NOMO-1 treated with dmso at 0.1 percent for 144 hours (cell line): ENCODE data around the gene NDUFS6.
"Not testable (repeated sequence)": the region's sequence is repeated elsewhere in the genome, so short reads cannot be mapped to it uniquely, and the experiment has no call there.

Experiments
- DNase-seq: peaks from one replicate; lab custom pipeline; 2025; ENCODE audit not compliant: unreplicated experiment; lab: John Stamatoyannopoulos, UW

Gene NDUFS6

GRCh38 chr5:1830571-1831228, 29.5 kb downstream of the NDUFS6 start:
- no peak for DNase-seq

GRCh38 chr5:1831257-1831656, 30.1 kb downstream of the NDUFS6 start:
- DNase-seq: no peak

- DNase-seq: no peak
Measured at GRCh38 chr5:1831677-1832313, 30.6 kb downstream of the NDUFS6 start.

GRCh38 chr5:1832511-1833250, 31.5 kb downstream of the NDUFS6 start:
- DNase-seq: no peak

DNA sequence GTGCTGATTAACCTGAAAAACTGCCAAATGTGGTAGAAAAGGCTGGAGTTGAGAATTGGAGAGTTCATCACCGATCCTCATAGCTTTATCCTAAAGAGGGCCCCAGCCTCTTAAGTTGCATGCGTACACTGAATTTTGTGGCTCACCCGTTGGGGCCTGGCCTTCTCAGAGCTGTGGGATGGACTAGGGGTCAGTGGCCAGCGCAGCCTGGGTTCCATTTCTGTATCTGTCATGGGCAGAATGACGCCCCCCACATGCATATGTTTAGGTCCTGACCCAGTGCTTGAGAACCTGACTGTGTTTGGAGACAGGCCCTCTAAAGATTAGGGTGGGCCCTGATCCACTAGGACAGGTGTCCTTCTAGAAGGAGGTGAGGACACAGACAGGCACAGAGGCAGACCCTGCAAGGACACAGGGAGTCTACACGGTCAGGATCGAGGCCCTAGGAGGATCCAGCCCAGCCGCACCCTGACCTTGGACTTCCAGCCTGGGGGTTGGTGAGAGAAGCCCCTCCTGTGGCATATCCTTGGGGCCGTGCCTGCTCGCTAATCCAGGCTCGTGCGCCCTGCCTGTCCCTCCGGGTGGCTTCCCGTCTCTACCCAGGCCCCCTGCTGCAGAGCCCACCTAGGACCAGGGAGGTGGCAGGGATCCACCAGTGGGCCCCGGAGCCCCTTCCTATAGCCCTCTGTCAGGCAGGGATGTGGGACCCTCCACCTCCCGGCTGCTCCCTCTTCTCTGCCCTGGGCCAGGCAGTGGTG, 32.2 kb downstream of the NDUFS6 start:
- no peak for DNase-seq

GRCh38 chr5:1834022-1834551, 32.9 kb downstream of the NDUFS6 start:
- no peak for DNase-seq

DNA sequence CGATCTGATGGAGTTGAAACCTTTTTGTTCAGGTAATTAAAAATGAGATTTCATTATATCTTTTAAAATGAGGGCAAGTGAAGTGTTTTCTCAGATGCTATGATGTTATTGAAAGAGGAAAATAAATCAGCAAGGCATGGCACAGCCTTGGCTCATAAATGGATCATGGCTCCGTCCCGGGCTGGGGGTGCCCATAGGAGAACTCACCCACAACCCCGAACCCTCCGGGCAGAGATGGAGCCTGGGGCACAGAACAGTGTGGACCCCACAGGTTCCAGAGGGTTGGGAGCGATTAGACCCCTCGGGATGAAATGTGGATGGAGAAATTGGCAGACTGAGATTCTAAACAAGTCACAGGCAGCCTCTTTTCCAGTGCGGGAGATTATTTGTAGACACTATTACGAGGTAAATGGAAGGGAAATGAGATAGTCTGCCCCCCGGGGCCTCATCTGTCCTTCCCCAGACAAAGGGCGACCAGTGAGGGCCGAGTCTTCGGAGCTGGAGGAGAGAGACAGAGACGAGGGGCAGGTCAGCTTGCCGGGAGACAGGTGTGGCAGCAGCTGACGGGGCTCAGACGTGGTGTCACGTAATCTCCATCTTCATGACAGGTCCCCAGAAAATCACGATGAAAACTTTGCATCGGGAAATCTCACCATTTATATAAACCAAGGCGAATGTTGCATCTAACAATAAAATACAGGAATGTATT, 33.7 kb downstream of the NDUFS6 start:
- DNase-seq: no peak

- no peak for DNase-seq
Measured at GRCh38 chr5:1835431-1835830, 34.2 kb downstream of the NDUFS6 start.

GRCh38 chr5:1836176-1836890, 35.1 kb downstream of the NDUFS6 start:
- DNase-seq: no peak

DNA sequence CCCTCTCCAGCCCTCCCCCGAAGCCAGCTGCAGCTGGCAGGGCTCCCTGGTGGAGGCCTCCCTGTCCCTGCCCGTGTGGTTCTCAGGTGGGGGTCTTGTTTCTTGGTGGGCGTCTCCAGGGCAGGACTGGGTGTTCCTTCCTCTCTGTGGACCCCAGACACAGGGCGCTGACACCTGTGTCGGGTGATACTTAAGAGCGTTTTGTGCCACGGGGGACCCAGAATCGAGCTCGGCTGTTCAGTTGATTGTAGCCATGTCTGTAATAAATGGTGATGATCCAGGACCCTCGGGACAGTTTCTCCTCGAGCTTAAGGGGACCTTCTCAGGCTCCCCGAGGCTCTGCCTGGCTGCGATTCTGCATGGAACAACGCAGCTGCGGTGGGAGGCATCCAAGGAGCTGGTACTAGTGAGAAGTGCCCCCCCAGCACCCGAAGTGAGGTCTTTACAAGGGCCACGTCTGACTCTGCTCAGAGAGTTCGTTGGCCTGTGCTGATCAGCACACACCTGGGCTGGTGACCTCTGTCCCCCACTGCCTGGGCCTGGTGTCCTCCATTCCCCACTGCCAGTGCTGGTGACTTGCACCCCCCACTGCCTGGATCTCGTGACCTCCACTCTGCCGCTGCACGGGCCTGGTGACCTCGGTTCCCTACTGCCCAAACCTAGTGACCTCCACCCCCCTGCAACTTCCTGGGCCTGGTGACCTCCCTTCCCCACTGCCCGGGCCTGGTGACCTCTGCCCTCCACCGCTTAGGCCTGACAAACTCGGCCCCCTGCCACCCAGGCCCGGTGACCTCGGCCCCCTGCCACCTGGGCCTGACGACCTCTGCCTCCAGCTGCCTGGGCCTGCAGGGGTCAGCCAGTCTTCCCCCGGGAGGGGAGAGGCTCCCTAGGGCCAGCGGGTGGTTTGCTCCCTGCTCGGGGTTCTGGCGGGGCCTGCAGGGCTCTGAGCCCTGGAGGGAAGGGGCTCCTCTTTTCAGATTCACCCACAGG, 36.0 kb downstream of the NDUFS6 start:
- DNase-seq: no peak

DNA sequence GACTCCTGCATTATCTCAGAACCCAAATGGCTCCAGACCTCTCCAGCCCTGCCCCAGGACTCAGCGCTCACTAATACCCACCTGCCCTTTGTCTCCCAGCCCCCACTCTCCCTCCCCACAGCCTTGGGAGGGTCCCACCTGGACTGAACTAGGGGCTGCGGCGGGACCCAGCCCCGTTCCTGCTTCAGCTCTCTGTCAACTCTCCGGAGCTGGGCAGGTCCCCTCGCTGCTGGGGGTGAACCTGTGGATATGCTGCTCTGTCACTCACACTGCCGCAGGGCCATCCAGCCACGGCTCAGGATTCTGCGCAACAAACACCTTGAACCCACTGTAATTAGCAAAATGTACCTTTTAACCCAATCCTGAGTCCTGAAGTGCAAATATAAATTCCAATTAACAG, 36.8 kb downstream of the NDUFS6 start:
- no peak for DNase-seq

DNA sequence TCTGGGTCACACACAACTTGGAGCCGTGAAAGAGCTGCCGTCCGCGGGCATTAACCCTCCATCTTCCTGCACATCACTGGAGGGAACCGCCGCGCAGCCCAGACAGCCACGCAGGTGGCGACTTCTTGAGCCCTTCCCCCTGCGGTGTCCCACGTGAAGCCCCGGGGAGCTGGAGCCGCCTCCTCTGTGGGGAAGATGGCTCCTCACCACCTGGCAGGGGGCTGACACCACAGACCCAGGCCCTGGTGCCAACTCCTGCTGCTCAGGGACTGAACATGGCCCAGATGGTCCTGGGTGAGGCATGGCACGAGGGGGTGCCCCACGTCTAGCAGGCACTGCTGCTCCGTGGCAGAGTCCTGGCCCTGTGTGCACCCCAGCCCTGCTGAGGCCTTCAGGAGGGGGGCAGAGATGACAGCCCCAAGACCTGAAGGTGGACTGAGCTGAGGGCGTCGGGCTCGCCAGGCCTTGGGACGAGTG, 38.9 kb downstream of the NDUFS6 start:
- no peak for DNase-seq

GRCh38 chr5:1840741-1841521, 39.7 kb downstream of the NDUFS6 start:
- DNase-seq: no peak

- no peak for DNase-seq
Measured at GRCh38 chr5:1842004-1842819, 41.0 kb downstream of the NDUFS6 start.

DNA sequence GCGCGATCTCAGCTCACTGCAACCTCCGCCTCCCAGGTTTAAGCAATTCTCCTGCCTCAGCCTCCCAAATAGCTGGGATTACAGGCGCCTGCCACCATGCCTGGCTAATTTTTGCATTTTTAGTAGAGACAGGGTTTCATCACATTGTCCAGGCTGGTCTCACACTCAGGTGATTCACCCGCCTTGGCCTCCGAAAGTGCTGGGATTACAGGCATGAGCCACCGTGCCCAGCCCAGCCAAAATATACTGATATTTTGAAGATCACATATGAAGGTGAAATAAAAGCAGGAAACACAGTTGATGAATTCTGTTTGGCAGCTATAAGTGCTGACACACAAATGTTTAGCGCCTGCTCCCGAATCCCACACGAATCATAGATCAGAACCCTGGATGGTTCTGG, 42.6 kb downstream of the NDUFS6 start:
- DNase-seq: not testable (repeated sequence)

GRCh38 chr5:1844708-1845436, 43.7 kb downstream of the NDUFS6 start:
- no peak for DNase-seq
